Measurements from ENCODE around the gene PRKD3.

PRKD3 gene

GRCh38 chr2:37324786-37325624, at the start of gene PRKD3:
Gene PRKD3 (minus strand): TSS chr2:37324833. CDS start chr2:37316524, 8,309 bp downstream.
- DNase-seq (ENCODE audit: low read depth in 2 of 2): peak; percentile 7 to 8

GRCh38 chr2:37372000-37372399, 47.4 kb upstream of the PRKD3 start:
- no peak for DNase-seq (ENCODE audit: low read depth in 2 of 2)

- DNase-seq (ENCODE audit: low read depth in 2 of 2): no peak
Observed at GRCh38 chr2:37370666-37371065, 46.0 kb upstream of the PRKD3 start.

GRCh38 chr2:37367984-37368383, 43.4 kb upstream of the PRKD3 start:
- DNase-seq (ENCODE audit: low read depth in 2 of 2): no peak

GRCh38 chr2:37367310-37367709, 42.7 kb upstream of the PRKD3 start:
- no peak for DNase-seq (ENCODE audit: low read depth in 2 of 2)

- DNase-seq (ENCODE audit: low read depth in 2 of 2): no peak
Observed at GRCh38 chr2:37366773-37367172, 42.1 kb upstream of the PRKD3 start.

GRCh38 chr2:37365669-37366068, 41.0 kb upstream of the PRKD3 start:
- DNase-seq (ENCODE audit: low read depth in 2 of 2): no peak

GRCh38 chr2:37364351-37364750, 39.7 kb upstream of the PRKD3 start:
- no peak for DNase-seq (ENCODE audit: low read depth in 2 of 2)

- no peak for DNase-seq (ENCODE audit: low read depth in 2 of 2)
Observed at GRCh38 chr2:37361994-37362698, 37.5 kb upstream of the PRKD3 start.

- no peak for DNase-seq (ENCODE audit: low read depth in 2 of 2)
Observed at GRCh38 chr2:37361216-37361815, 36.7 kb upstream of the PRKD3 start.

GRCh38 chr2:37358466-37358865, 33.8 kb upstream of the PRKD3 start:
- no peak for DNase-seq (ENCODE audit: low read depth in 2 of 2)

- no peak for DNase-seq (ENCODE audit: low read depth in 2 of 2)
Observed at GRCh38 chr2:37357530-37357929, 32.9 kb upstream of the PRKD3 start.

- no peak for DNase-seq (ENCODE audit: low read depth in 2 of 2)
Observed at GRCh38 chr2:37357069-37357468, 32.4 kb upstream of the PRKD3 start.

- no peak for DNase-seq (ENCODE audit: low read depth in 2 of 2)
Observed at GRCh38 chr2:37356299-37356698, 31.7 kb upstream of the PRKD3 start.

- DNase-seq (ENCODE audit: low read depth in 2 of 2): no peak
Observed at GRCh38 chr2:37355735-37356134, 31.1 kb upstream of the PRKD3 start.

GRCh38 chr2:37354531-37354930, 29.9 kb upstream of the PRKD3 start:
- no peak for DNase-seq (ENCODE audit: low read depth in 2 of 2)

GRCh38 chr2:37350034-37350433, 25.4 kb upstream of the PRKD3 start:
- no peak for DNase-seq (ENCODE audit: low read depth in 2 of 2)

GRCh38 chr2:37349231-37349860, 24.7 kb upstream of the PRKD3 start:
- DNase-seq (ENCODE audit: low read depth in 2 of 2): no peak

- no peak for DNase-seq (ENCODE audit: low read depth in 2 of 2)
Observed at GRCh38 chr2:37348155-37348554, 23.5 kb upstream of the PRKD3 start.

GRCh38 chr2:37344453-37345361, 20.1 kb upstream of the PRKD3 start, which contains the start of gene QPCT:
Gene QPCT (plus strand): TSS chr2:37344630. CDS start chr2:37344732, 102 bp downstream.
- DNase-seq (ENCODE audit: low read depth in 2 of 2): peak; percentile 36 to 58

Data from stimulated activated CD8-positive, alpha-beta memory T cell treated with anti-CD3 and anti-CD28 coated beads, Interleukin-7, amount 100 ng/mL, for 1 hour (primary cell).